AG08395 (cell line): ENCODE measurements around the gene ZFHX3.

Experiments
- DNase-seq: peaks from one replicate; pipeline ENCODE4 v3.0.0; 2012; ENCODE audit warnings: mixed read lengths, low spot score

ZFHX3 gene

GRCh38 chr16:72743011-72743761, 304.7 kb downstream of the ZFHX3 start:
- no peak for DNase-seq

GRCh38 chr16:72740347-72740746, 307.6 kb downstream of the ZFHX3 start:
- peak; percentile 7 for DNase-seq

- peak; percentile 31 for DNase-seq
Observed at GRCh38 chr16:72739577-72739976, 308.4 kb downstream of the ZFHX3 start.

- no peak for DNase-seq
Observed at GRCh38 chr16:72736074-72736473, 311.9 kb downstream of the ZFHX3 start.
